ENCODE measurements around the gene SLC66A1.

The SLC66A1 gene

DNA sequence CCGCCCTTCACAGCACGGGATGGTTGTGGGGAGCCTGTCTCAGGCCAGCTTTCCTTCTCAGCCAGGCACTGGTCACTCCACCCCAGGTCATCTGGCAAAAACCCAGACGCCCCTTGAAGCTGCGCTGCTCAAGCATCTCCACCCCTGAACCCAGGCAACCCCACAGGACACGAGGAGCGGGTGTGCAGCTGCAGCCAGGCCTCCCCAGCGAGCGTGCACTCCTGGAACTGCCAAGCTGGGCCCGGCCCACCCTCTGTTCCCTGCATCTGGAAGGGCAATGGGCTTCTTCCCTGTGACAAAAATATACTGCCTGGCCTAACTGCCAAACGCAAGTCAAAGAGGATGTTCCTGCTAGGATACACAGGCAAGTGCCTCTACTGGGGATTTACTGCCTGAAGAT lies 39.7 kb downstream of the SLC66A1 start:
- peaks cover 18% of the 10 kb centered on the region for H3K4me1 ChIP-seq (ENCODE audit: control insufficient read depth, insufficient read depth, low read length)
- H3K9ac ChIP-seq (ENCODE audit: low read length), result no peak overlapping the region
- no peak overlapping the region for H3K4me3 ChIP-seq (ENCODE audit: low read length)
- no peaks in the 10 kb centered on the region for H3K27me3 ChIP-seq (ENCODE audit: control insufficient read depth, insufficient read depth, low read length)
- no peaks in the 10 kb centered on the region for H3K9me3 ChIP-seq (ENCODE audit: control insufficient read depth, low read length)
- H3K36me3 ChIP-seq (ENCODE audit: control insufficient read depth, insufficient read depth, low read length), result peaks cover 10% of the 10 kb centered on the region

DNA sequence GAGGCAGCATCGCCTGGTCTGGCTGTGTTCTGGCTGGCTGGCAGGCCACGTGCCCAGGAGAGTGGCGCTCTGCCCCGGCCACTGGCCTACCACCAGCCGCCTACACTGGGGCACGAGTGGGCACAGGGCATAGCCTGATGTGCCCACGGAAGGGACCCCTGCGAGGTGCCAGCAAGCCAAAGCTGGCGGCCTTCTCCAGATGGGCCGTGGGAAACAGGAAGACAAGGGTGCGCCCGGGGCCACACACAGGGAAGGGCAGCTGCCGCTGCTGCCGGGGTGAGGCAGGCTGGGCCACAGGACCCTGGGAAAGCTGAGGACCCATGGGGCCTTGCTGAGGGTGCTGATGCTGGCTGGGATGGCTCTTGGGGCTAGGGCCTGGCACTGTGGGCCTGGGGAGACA lies 40.7 kb downstream of the SLC66A1 start:
- H3K4me3 ChIP-seq (ENCODE audit: low read length), result no peak overlapping the region
- no peak overlapping the region for H3K9ac ChIP-seq (ENCODE audit: low read length)
- no peaks in the 10 kb centered on the region for H3K9me3 ChIP-seq (ENCODE audit: control insufficient read depth, low read length)
- H3K4me1 ChIP-seq (ENCODE audit: control insufficient read depth, insufficient read depth, low read length), result peaks cover 13% of the 10 kb centered on the region
- no peaks in the 10 kb centered on the region for H3K27me3 ChIP-seq (ENCODE audit: control insufficient read depth, insufficient read depth, low read length)
- H3K36me3 ChIP-seq (ENCODE audit: control insufficient read depth, insufficient read depth, low read length), result peaks cover 16% of the 10 kb centered on the region

DNA sequence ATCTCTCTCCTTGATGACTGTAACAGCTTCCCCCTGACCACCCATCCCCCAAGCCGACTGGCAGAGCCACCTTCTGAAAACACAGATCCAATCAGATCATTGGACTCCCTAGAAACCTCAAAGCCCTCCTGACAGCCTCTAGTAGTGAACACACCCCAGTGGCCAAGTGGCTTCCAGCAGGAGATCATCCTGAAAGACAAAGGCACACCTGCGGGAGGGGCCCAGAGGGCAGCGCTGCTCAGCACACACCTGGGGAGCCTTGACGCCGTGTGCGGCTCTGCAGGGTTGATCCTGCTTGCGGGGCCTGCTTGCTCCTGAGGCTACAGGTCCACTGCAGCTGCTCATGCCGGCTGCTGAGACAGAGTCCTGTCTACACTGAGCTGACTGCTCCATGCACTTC lies 41.5 kb downstream of the SLC66A1 start:
- no peaks in the 10 kb centered on the region for H3K9me3 ChIP-seq (ENCODE audit: control insufficient read depth, low read length)
- H3K4me1 ChIP-seq (ENCODE audit: control insufficient read depth, insufficient read depth, low read length), result peaks cover 13% of the 10 kb centered on the region
- H3K36me3 ChIP-seq (ENCODE audit: control insufficient read depth, insufficient read depth, low read length), result peaks cover 12% of the 10 kb centered on the region
- H3K4me3 ChIP-seq (ENCODE audit: low read length), result no peak overlapping the region
- no peak overlapping the region for H3K9ac ChIP-seq (ENCODE audit: low read length)
- H3K27me3 ChIP-seq (ENCODE audit: control insufficient read depth, insufficient read depth, low read length), result no peaks in the 10 kb centered on the region

DNA sequence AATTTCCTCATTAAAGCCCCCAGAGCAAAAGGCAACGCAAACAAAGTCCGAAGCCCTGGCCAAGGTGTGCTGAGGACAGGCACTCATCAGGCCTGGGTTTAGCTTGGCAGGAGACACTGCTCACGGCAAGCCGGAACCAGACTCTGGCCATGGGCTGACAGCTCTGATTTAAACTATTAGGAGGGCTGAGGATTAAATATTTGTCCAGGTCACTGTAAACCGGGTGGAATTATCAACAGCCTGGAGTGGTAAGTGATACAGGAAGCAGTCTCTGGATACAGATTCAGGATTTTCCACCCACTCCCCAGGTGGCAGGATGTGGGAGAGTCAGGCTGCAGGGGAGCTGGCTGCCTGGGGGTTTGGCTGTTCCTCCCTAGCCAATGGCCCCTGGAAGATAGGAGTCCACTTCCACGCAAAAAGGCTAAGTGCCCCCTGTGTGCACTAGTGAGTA lies 42.4 kb downstream of the SLC66A1 start:
- H3K4me1 ChIP-seq (ENCODE audit: control insufficient read depth, insufficient read depth, low read length), result peaks cover 13% of the 10 kb centered on the region
- H3K36me3 ChIP-seq (ENCODE audit: control insufficient read depth, insufficient read depth, low read length), result peaks cover 12% of the 10 kb centered on the region
- no peaks in the 10 kb centered on the region for H3K27me3 ChIP-seq (ENCODE audit: control insufficient read depth, insufficient read depth, low read length)
- H3K9me3 ChIP-seq (ENCODE audit: control insufficient read depth, low read length), result no peaks in the 10 kb centered on the region
- H3K4me3 ChIP-seq (ENCODE audit: low read length), result no peak overlapping the region
- no peak overlapping the region for H3K9ac ChIP-seq (ENCODE audit: low read length)

DNA sequence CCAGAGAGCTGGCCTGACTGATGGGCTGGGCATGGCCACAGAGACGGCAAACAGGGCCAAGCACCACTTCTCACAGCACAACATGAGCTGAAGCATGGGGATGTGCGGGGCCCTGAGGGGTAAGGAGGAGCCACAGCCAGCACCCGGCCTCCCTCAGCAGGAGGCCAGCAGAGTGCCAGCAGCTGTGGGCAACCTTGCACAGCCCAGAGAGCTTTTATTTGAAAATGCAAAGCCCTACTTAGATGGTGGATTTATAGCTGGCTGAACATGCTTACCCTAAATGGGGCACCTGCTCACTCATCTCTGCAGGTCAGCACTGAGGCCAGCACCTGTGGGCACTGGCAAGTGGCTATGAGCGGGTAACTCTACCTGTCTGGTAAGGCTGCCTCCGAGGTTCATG lies 44.1 kb downstream of the SLC66A1 start:
- Histone ChIP-seq H3K4me3 (ENCODE audit: low read length) (no peak overlapping the region), H3K27me3 (ENCODE audit: control insufficient read depth, insufficient read depth, low read length) (no peaks in the 10 kb centered on the region), H3K9me3 (ENCODE audit: control insufficient read depth, low read length) (no peaks in the 10 kb centered on the region), H3K9ac (ENCODE audit: low read length) (no peak overlapping the region), H3K4me1 (ENCODE audit: control insufficient read depth, insufficient read depth, low read length) (peaks cover 13% of the 10 kb centered on the region), H3K36me3 (ENCODE audit: control insufficient read depth, insufficient read depth, low read length) (peaks cover 10% of the 10 kb centered on the region)

DNA sequence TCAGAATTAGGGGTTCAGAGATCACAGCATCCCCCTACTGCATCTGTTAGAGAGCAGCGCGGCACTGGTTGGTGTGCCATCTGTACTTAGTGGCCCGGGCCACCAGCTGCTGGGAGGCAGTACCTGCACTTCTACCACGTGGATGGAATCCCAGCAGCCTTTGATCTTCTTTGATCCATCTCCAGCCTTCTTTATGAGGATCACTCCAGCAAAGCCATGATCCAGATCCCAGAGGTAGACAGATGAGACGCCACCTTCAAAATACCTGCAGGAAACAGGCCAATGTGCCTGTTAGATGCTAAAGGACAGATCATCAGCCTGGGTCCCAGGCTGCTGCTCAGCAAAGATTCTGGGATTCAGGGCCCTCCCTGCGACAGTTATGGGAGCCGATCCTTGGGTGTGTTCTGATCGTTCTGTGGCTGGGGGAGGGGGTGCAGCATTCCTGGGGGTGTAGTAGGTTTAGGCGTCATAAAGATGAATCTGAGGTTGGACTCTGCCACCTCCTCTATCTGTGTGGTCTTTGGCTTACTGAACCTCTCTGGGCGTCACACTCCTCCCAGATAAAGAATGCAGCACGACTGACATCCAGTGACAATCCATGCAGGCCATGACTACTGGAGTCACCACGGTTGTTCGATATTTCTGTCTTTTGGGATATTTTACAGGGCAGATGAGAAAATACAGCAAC lies 45.3 kb downstream of the SLC66A1 start:
- Histone ChIP-seq H3K9me3 (ENCODE audit: control insufficient read depth, low read length) (no peaks in the 10 kb centered on the region), H3K36me3 (ENCODE audit: control insufficient read depth, insufficient read depth, low read length) (peaks cover 9% of the 10 kb centered on the region), H3K9ac (ENCODE audit: low read length) (no peak overlapping the region), H3K4me1 (ENCODE audit: control insufficient read depth, insufficient read depth, low read length) (peaks cover 18% of the 10 kb centered on the region), H3K27me3 (ENCODE audit: control insufficient read depth, insufficient read depth, low read length) (no peaks in the 10 kb centered on the region), H3K4me3 (ENCODE audit: low read length) (no peak overlapping the region)

DNA sequence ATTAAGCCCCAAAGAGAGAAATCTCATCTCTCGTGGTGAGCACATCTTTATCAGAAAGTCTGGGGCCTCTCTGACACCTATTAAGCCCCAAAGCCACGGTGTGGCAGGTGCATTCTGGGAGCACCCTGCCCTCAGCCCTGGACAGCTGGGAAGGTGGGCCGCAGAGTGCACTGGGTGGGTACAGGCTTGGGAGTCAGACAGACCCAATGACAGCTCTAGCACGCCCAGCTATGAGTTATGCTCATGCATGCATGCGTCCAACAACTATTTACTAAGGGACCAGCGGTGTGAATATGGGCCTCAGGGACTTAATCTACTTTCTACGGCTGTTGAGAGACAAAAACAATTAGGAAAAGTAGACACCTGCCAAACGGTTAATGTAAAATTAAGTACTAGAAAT lies 46.6 kb downstream of the SLC66A1 start:
- no peak overlapping the region for H3K4me3 ChIP-seq (ENCODE audit: low read length)
- H3K9me3 ChIP-seq (ENCODE audit: control insufficient read depth, low read length), result no peaks in the 10 kb centered on the region
- H3K9ac ChIP-seq (ENCODE audit: low read length), result no peak overlapping the region
- no peaks in the 10 kb centered on the region for H3K27me3 ChIP-seq (ENCODE audit: control insufficient read depth, insufficient read depth, low read length)
- peaks cover 13% of the 10 kb centered on the region for H3K4me1 ChIP-seq (ENCODE audit: control insufficient read depth, insufficient read depth, low read length)
- H3K36me3 ChIP-seq (ENCODE audit: control insufficient read depth, insufficient read depth, low read length), result peaks cover 7% of the 10 kb centered on the region

DNA sequence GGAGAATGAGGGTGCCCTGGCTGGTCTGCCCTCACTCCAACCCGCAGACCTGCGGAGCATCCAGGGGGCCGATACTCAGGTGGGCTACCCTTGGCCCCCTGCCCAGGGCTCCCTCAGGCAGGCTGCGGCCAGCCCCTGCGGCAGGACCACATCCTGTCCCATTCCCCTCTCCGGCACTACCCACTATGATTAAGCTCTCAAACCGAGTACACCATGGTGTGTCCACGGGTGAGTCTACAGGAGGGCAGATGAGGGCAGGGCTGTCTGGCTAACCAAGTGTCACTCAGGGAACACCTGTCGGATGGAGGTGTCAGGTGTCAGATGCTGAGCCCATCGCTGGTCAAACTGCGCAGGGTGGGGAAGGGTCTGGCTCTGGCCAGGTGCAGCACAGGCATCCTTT lies 47.2 kb downstream of the SLC66A1 start:
- H3K9ac ChIP-seq (ENCODE audit: low read length), result no peak overlapping the region

DNA sequence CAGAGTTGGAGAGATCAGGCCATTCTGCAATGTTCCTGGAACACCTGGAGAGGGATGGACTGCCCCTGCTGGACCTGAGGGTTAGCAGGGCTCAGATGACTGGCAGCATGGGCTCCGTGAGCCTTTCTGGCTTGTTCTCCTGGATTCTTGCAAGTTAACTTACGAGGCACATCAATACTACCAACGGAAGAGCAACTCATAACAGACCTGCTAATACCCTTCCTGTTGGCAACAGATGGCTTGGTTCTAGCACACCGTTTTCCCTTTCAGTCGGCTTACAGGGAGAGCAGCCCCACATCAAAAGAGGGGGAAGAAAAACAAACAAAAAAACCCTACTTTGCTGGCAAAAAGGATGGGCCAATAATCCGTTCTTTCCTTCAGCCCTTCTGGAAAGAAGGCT lies 47.9 kb downstream of the SLC66A1 start:
- Histone ChIP-seq H3K9me3 (ENCODE audit: control insufficient read depth, low read length) (no peaks in the 10 kb centered on the region), H3K4me3 (ENCODE audit: low read length) (no peak overlapping the region), H3K4me1 (ENCODE audit: control insufficient read depth, insufficient read depth, low read length) (peaks cover 5% of the 10 kb centered on the region), H3K36me3 (ENCODE audit: control insufficient read depth, insufficient read depth, low read length) (peaks cover 11% of the 10 kb centered on the region), H3K27me3 (ENCODE audit: control insufficient read depth, insufficient read depth, low read length) (no peaks in the 10 kb centered on the region), H3K9ac (ENCODE audit: low read length) (no peak overlapping the region)

More for the DNA sequence above, 47.2 kb downstream of the SLC66A1 start:
- Histone ChIP-seq H3K4me3 (ENCODE audit: low read length) (no peak overlapping the region), H3K36me3 (ENCODE audit: control insufficient read depth, insufficient read depth, low read length) (peaks cover 11% of the 10 kb centered on the region), H3K27me3 (ENCODE audit: control insufficient read depth, insufficient read depth, low read length) (no peaks in the 10 kb centered on the region), H3K4me1 (ENCODE audit: control insufficient read depth, insufficient read depth, low read length) (peaks cover 6% of the 10 kb centered on the region), H3K9me3 (ENCODE audit: control insufficient read depth, low read length) (no peaks in the 10 kb centered on the region)

DNA sequence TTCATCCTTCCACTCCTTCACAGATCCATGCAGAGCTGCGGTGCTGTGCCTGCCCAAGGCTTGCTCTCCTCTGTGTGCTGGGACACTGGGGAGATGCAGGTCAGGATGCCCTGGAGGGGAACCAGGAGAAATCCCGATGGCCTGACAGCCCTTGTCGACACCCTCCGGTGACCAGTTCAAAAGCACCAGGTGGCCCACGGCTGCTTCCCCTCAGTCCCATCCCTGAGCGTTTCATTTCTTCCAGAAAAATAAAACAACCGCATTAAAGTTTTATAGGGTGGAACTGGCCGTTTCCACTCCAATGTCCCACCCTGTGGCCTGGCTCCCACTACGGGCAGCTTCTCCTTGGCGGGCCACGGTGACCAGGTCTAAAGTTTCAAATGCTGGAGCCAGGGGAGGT lies 48.3 kb downstream of the SLC66A1 start:
- Histone ChIP-seq H3K36me3 (ENCODE audit: control insufficient read depth, insufficient read depth, low read length) (peaks cover 11% of the 10 kb centered on the region), H3K4me1 (ENCODE audit: control insufficient read depth, insufficient read depth, low read length) (peaks cover 5% of the 10 kb centered on the region), H3K4me3 (ENCODE audit: low read length) (no peak overlapping the region), H3K9me3 (ENCODE audit: control insufficient read depth, low read length) (no peaks in the 10 kb centered on the region), H3K9ac (ENCODE audit: low read length) (no peak overlapping the region), H3K27me3 (ENCODE audit: control insufficient read depth, insufficient read depth, low read length) (no peaks in the 10 kb centered on the region)

DNA sequence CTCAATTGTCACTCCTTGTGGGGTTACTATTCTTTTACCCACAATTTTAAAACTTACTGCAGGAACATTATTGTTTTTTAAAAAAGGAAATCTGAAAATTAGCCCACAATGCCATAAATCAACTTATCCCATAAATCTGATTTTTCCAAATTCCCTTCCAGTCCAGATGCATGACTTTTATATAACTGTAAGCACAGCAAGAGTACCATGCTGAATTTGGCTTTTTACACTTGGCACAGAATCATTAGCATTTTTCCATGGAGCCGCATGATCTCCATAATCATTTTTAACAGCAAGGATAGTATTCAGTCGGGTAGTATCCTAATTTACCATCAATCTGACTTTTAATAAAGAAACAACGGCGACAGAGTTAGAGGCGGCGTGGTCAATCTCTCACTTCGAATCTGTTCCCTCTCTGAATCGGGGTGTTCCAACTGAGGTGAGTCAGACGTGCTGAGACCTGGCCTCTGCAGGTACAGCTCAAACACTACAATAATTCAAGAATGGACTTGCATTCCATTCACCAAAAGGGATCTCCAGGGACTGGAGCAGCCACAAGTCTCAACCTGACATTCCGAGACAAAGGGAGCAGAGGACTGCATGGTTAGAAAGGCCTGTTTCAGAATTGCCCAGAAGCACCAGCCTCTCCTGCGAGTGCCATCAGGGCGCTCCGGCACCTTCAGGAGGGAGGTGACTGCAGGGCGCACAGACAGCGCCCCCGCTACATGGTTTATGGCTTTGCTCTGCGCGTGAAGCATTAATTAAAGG lies 48.9 kb downstream of the SLC66A1 start:
- H3K27me3 ChIP-seq (ENCODE audit: control insufficient read depth, insufficient read depth, low read length), result no peaks in the 10 kb centered on the region
- no peaks in the 10 kb centered on the region for H3K9me3 ChIP-seq (ENCODE audit: control insufficient read depth, low read length)
- H3K36me3 ChIP-seq (ENCODE audit: control insufficient read depth, insufficient read depth, low read length), result peaks cover 11% of the 10 kb centered on the region
- H3K4me1 ChIP-seq (ENCODE audit: control insufficient read depth, insufficient read depth, low read length), result peaks cover 5% of the 10 kb centered on the region
- H3K4me3 ChIP-seq (ENCODE audit: low read length), result no peak overlapping the region
- no peak overlapping the region for H3K9ac ChIP-seq (ENCODE audit: low read length)

DNA sequence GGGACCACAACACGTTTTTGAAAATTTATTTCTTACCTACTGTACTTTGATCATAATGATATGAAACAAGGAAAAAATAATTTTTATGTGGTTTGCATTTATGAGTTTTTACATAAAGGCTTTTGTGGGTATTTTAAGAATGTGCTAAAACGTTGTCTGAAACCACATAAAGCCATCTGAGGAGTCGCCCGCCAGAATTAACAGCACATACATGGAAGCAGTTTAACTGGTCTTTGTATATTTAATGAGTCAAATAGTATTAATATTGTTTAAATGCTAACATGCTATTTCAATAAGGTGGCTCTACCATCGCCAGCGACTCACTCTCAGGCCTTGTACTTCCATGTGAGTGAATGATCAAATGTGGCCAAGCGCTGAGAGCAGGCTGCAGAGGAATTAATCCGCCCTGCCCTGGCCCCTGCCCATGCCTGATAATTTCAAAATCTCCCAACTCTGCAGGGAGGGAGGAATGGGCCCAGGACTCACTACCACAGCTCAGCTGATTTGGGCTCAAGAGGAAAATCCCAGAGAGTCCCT lies 49.6 kb downstream of the SLC66A1 start:
- no peaks in the 10 kb centered on the region for H3K9me3 ChIP-seq (ENCODE audit: control insufficient read depth, low read length)
- H3K4me1 ChIP-seq (ENCODE audit: control insufficient read depth, insufficient read depth, low read length), result peaks cover 7% of the 10 kb centered on the region
- H3K4me3 ChIP-seq (ENCODE audit: low read length), result no peak overlapping the region
- no peak overlapping the region for H3K9ac ChIP-seq (ENCODE audit: low read length)
- peaks cover 11% of the 10 kb centered on the region for H3K36me3 ChIP-seq (ENCODE audit: control insufficient read depth, insufficient read depth, low read length)
- H3K27me3 ChIP-seq (ENCODE audit: control insufficient read depth, insufficient read depth, low read length), result no peaks in the 10 kb centered on the region
